K562 (cell line): Measurements from ENCODE around the gene HTR3E. TPM values are rescaled to one million over a fixed set of nuclear protein-coding genes. Genes with fewer than 3 reads are reported as not detected.

Experiments
- CBX1 ChIP-seq: sonication (generic); IDR thresholded peaks from 2 replicates; pipeline ENCODE4 v1.6.1; 2016; ENCODE audit warnings: antibody characterized with exemption, low read depth, mild to moderate bottlenecking
- CC2D1A ChIP-seq: fragments of 450-650 bp; IDR thresholded peaks from 2 replicates; pipeline ENCODE4 v1.6.1; 2017; ENCODE audit warnings: mild to moderate bottlenecking
- CEBPG ChIP-seq, 3 experiments: fragments of 200-800 bp in 1 of 3; sonication (Bioruptor generic) in 1 of 3; sonication (generic) in 1 of 3; formaldehyde crosslinking in 1 of 3; IDR thresholded peaks in 2 of 3; conservative IDR thresholded peaks in 1 of 3; 2 replicates each; pipeline versions ENCODE4 v1.6.1 to v1.8.0; 2016 to 2022; ENCODE audit warnings: missing compliant biosample characterization in 2 of 3, missing genetic modification characterization in 2 of 3, mild to moderate bottlenecking in 1 of 3, missing genetic modification reagents in 1 of 3
- CREB3L1 ChIP-seq: fragments of 450-650 bp; IDR thresholded peaks from 2 replicates; pipeline ENCODE4 v1.6.1; 2014; ENCODE audit warnings: low read depth, mild to moderate bottlenecking, moderate library complexity, borderline replicate concordance
- DEAF1 ChIP-seq: fragments of 450-650 bp; formaldehyde crosslinking; IDR thresholded peaks from 2 replicates; pipeline ENCODE4 v1.4.0; 2020; ENCODE audit warnings: mild to moderate bottlenecking, moderate library complexity
- ETV5 ChIP-seq: sonication (generic); formaldehyde crosslinking; IDR thresholded peaks from 2 replicates; pipeline ENCODE4 v1.4.0; 2020; ENCODE audit warnings: low read depth, mild to moderate bottlenecking, missing genetic modification reagents
- FOXJ2 ChIP-seq: fragments of 200-800 bp; sonication (Bioruptor generic); IDR thresholded peaks from 2 replicates; pipeline ENCODE4 v1.6.1; 2016; ENCODE audit warnings: missing genetic modification characterization, missing compliant biosample characterization
- NFE2 ChIP-seq: IDR thresholded peaks from 2 replicates; pipeline ENCODE4 v1.6.1; 2014; ENCODE audit warnings: antibody characterized with exemption, low read depth
- NR2C2 ChIP-seq, 2 experiments: fragments of 200-800 bp in 1 of 2; sonication (Bioruptor generic) in 1 of 2; sonication (generic) in 1 of 2; formaldehyde crosslinking in 1 of 2; IDR thresholded peaks; 2 replicates each; pipeline versions ENCODE4 v1.6.1 to v1.8.0; 2016 to 2022; ENCODE audit warnings: mild to moderate bottlenecking in 1 of 2, missing compliant biosample characterization in 1 of 2, missing genetic modification characterization in 1 of 2, missing genetic modification reagents in 1 of 2
- RFX1 ChIP-seq: fragments of 450-650 bp; IDR thresholded peaks from 2 replicates; pipeline ENCODE4 v1.6.1; 2016; ENCODE audit warnings: mild to moderate bottlenecking, moderate library complexity
- SMAD4 ChIP-seq: fragments of 250-450 bp; sonication (Bioruptor Pico); conservative IDR thresholded peaks from 2 replicates; pipeline ENCODE4 v1.8.0; 2021; ENCODE audit warnings: inconsistent platforms, mild to moderate bottlenecking, moderate library complexity
- SMARCB1 ChIP-seq: IDR thresholded peaks from 2 replicates; pipeline ENCODE4 v1.6.1; 2011; ENCODE audit warnings: improper control_type of control experiment, low read depth; ENCODE audit not compliant: insufficient read length
- SNAPC5 ChIP-seq: fragments of 250-450 bp; sonication (Bioruptor Pico); IDR thresholded peaks from 2 replicates; pipeline ENCODE4 v1.8.0; 2021; ENCODE audit warnings: moderate library complexity, mild to moderate bottlenecking, inconsistent platforms
- SRF ChIP-seq, 2 experiments: fragments of 250-450, 450-650 bp in 1 of 2; sonication (Bioruptor Pico) in 1 of 2; sonication (generic) in 1 of 2; formaldehyde crosslinking; IDR thresholded peaks; 2 replicates each; pipeline versions ENCODE4 v1.5.0 to v1.5.1; 2020 to 2022; ENCODE audit warnings: mild to moderate bottlenecking in 1 of 2, missing genetic modification reagents in 1 of 2
- TBP ChIP-seq: optimal IDR thresholded peaks from 2 replicates; pipeline ENCODE3; 2011; ENCODE audit warnings: low read depth, low read length, improper control_type of control experiment
- ZBTB5 ChIP-seq: fragments of 450-650 bp; IDR thresholded peaks from 2 replicates; pipeline ENCODE4 v1.6.1; 2017; ENCODE audit warnings: antibody characterized with exemption
- ZNF197 ChIP-seq: fragments of 200-800 bp; sonication (Bioruptor generic); IDR thresholded peaks from 2 replicates; pipeline ENCODE4 v1.6.1; 2016; ENCODE audit warnings: low read depth, missing genetic modification characterization, missing compliant biosample characterization
- ZNF253 ChIP-seq: fragments of 250-450 bp; sonication (Bioruptor Pico); conservative IDR thresholded peaks from 2 replicates; pipeline ENCODE4 v1.6.1; 2021; ENCODE audit warnings: mild to moderate bottlenecking
- ZNF280A ChIP-seq: fragments of 450-650 bp; IDR thresholded peaks from 2 replicates; pipeline ENCODE4 v1.6.1; 2018; ENCODE audit warnings: mild to moderate bottlenecking, low read depth; ENCODE audit not compliant: partially characterized antibody
- ZNF316 ChIP-seq: fragments of 450-650 bp; IDR thresholded peaks from 2 replicates; pipeline ENCODE4 v1.6.1; 2016
- ZNF445 ChIP-seq: fragments of 250-450 bp; sonication (Bioruptor Pico); IDR thresholded peaks from 2 replicates; pipeline ENCODE4 v1.4.0; 2020; ENCODE audit warnings: low read depth, mild to moderate bottlenecking, moderate library complexity
- ZZZ3 ChIP-seq: fragments of 450-650 bp; IDR thresholded peaks from 2 replicates; pipeline ENCODE4 v1.6.1; 2016; ENCODE audit warnings: antibody characterized with exemption, mild to moderate bottlenecking, moderate library complexity
- polyA plus RNA-seq, 8 experiments: library from polyadenylated mRNA; depleted of rRNA in 4 of 8; stranded (reverse) in 5 of 8; unstranded in 3 of 8; fragments of >200 nt; fragmentation: Nextera tagmentation in 2 of 8; fragmentation: Illumina TruSeq in 1 of 8; extraction: Ambion mirVana in 2 of 8; extraction: Trizol in 1 of 8; gene quantifications; 2 replicates each; pipeline versions ENCODE4 v1.2.1 to v1.2.3, GENCODE V29; 2011 to 2014; ENCODE audit warnings: inconsistent platforms in 1 of 8, missing spikeins in 1 of 8
- total RNA-seq, 7 experiments: library from RNA; depleted of rRNA in 6 of 7; stranded (reverse); fragments of >200 nt in 6 of 7; fragmentation: Illumina TruSeq in 2 of 7; extraction: Trizol in 2 of 7; gene quantifications; 2 replicates each; pipeline versions ENCODE4 v1.2.1 to v1.2.3, GENCODE V29; 2011 to 2021; ENCODE audit warnings: low replicate concordance in 1 of 7

HTR3E gene
- total and polyA plus RNA-seq, 9 of the 15 experiments (the other 6 are each of a cell fraction or from before 2014, with no cell fraction given): not detected

GRCh38 chr3:184110316-184110725 is 13.5 kb downstream of the HTR3E start (continued):
- TF ChIP-seq CREB3L1: no peak
- TF ChIP-seq SMARCB1: no peak
- TF ChIP-seq ETV5 (CRISPR knock-in tag): peak; percentile 42; the same call in 1 of the 2 replicates
- peak; percentile 97 for TF ChIP-seq ZNF316
- TF ChIP-seq ZNF280A: no peak
- no peak for TF ChIP-seq ZZZ3
- peak; percentile 92 for TF ChIP-seq NFE2
- TF ChIP-seq CBX1: no peak
- no peak for TF ChIP-seq DEAF1 (CRISPR knock-in tag)
- TF ChIP-seq SRF (CRISPR knock-in tag; IDR thresholded peaks at IDR 0.05): peak in 1 of 2 experiments; percentile 86; a peak in 1 of 4 replicates
- peak; percentile 41; the same call in 1 of the 2 replicates for TF ChIP-seq ZBTB5
- no peak; the same call in 1 of the 2 replicates for TF ChIP-seq SMAD4 (CRISPR knock-in tag)
- no peak for TF ChIP-seq RFX1
- TF ChIP-seq FOXJ2 (tag): no peak
- TF ChIP-seq ZNF197 (CRISPR knock-in tag): no peak
- no peak for TF ChIP-seq CEBPG (CRISPR knock-in tag; IDR thresholded peaks at IDR 0.05)
- TF ChIP-seq CEBPG (tag; conservative IDR thresholded peaks at IDR 0.05 in 1 of 2, IDR thresholded peaks at IDR 0.05 in 1 of 2): no peak
- no peak for TF ChIP-seq ZNF445
- no peak for TF ChIP-seq SNAPC5 (CRISPR knock-in tag)
- TF ChIP-seq ZNF253 (CRISPR knock-in tag): no peak
- no peak for TF ChIP-seq NR2C2 (CRISPR knock-in tag; IDR thresholded peaks at IDR 0.05)
- TF ChIP-seq NR2C2 (tag; IDR thresholded peaks at IDR 0.05): no peak; the same call in 1 of the 2 replicates
- no peak for TF ChIP-seq TBP
- TF ChIP-seq CC2D1A: peak; percentile 79
